HepG2 (cell line): ENCODE measurements around the gene ACER2. TPM values are rescaled to one million over a fixed set of nuclear protein-coding genes. Genes with fewer than 3 reads are reported as not detected.

Experiments
- ATAC-seq: fragments of 200-7000 bp; cut with Tn5 transposase; 3 replicates; pipeline ENCODE4 v1.9.1; 2020; ENCODE audit warnings: mild to moderate bottlenecking, moderate library complexity
- BruUV-seq: library from RNA; stranded (reverse); fragments of 400-500 nt; replicated peaks from 2 replicates; lab custom pipeline; 2021; lab: Mats Ljungman, UMichigan
- CTCF ChIA-PET: fragments of 300-600 bp; formaldehyde crosslinking; extraction: SDS; loops from one replicate; lab custom pipeline; 2021; ENCODE audit warnings: low total read pairs, inconsistent platforms, low intra/inter-chr PET ratio; lab: Yijun Ruan, JAX
- POLR2A ChIA-PET: fragments of 350-600 bp; sonication (Branson Sonifier 250); formaldehyde crosslinking; loops from one replicate; lab custom pipeline; 2020; ENCODE audit warnings: antibody characterized with exemption, inconsistent platforms; lab: Yijun Ruan, JAX
- DNase-seq: peaks from one replicate; pipeline ENCODE4 v3.0.0-alpha.2; 2015; ENCODE audit warnings: low spot score
- FAIRE-seq: peaks from 3 replicates; lab custom pipeline; 2011; peaks lifted over from hg19 to GRCh38; lab: Jason Lieb, UNC
- H2AFZ ChIP-seq: one replicate; pipeline ENCODE4 v1.6.1; 2011; ENCODE audit warnings: low read length, inconsistent platforms
- H3K27ac ChIP-seq: fragments of 300-600 bp; 3 replicates; pipeline ENCODE4 v1.8.0; 2011; ENCODE audit warnings: mixed run types, mild to moderate bottlenecking, mixed read lengths, low read length, inconsistent platforms; ENCODE audit not compliant: insufficient read depth; ENCODE audit errors: extremely low read length
- H3K27me3 ChIP-seq, 2 experiments: fragments of 200-600 bp in 1 of 2; 2 replicates in 1 of 2; 3 replicates in 1 of 2; pipeline versions ENCODE4 v1.6.0 to v1.8.0; 2011; ENCODE audit warnings: low read length in 2 of 2, mild to moderate bottlenecking in 2 of 2, moderate library complexity in 2 of 2, inconsistent platforms in 1 of 2; ENCODE audit not compliant: insufficient read depth in 2 of 2, control insufficient read depth in 1 of 2
- H3K36me3 ChIP-seq, 2 experiments: fragments of 200-600 bp in 1 of 2; replicated peaks in 1 of 2; 2 replicates in 1 of 2; 3 replicates in 1 of 2; pipeline versions ENCODE4 v1.5.1 to v1.8.0; 2011; ENCODE audit warnings: low read length in 2 of 2, inconsistent platforms in 1 of 2; ENCODE audit not compliant: insufficient read depth in 2 of 2, control insufficient read depth in 1 of 2
- H3K4me1 ChIP-seq: 2 replicates; pipeline ENCODE4 v1.5.1; 2012; ENCODE audit warnings: low read length, inconsistent platforms; ENCODE audit not compliant: insufficient read depth
- H3K4me2 ChIP-seq: 2 replicates; pipeline ENCODE4 v1.6.0; 2011; ENCODE audit warnings: low read depth, low read length, inconsistent platforms
- H3K4me3 ChIP-seq, 3 experiments: fragments of 200-600 bp in 1 of 3; sonication (generic), shearing (Covaris generic) in 1 of 3; replicated peaks in 1 of 3; 2 replicates each; pipeline ENCODE4 v1.5.1; 2011 to 2016; ENCODE audit warnings: low read length in 3 of 3, inconsistent platforms in 2 of 3, low read depth in 2 of 3, mild to moderate bottlenecking in 2 of 3, control low read depth in 1 of 3, mixed read lengths in 1 of 3; ENCODE audit not compliant: insufficient read depth in 1 of 3
- H3K79me2 ChIP-seq: one replicate; pipeline ENCODE4 v1.6.1; 2011; ENCODE audit warnings: low read length, inconsistent platforms; ENCODE audit not compliant: insufficient read depth
- H3K9ac ChIP-seq: 2 replicates; pipeline ENCODE4 v1.6.0; 2011; ENCODE audit warnings: mild to moderate bottlenecking, low read depth, low read length, inconsistent platforms; ENCODE audit not compliant: insufficient read depth
- H3K9me3 ChIP-seq: 2 replicates; pipeline ENCODE4 v1.5.1; 2012; ENCODE audit warnings: mild to moderate bottlenecking, low read length
- H4K20me1 ChIP-seq: 2 replicates; pipeline ENCODE4 v1.6.0; 2011; ENCODE audit warnings: inconsistent platforms, mild to moderate bottlenecking, low read length, moderate library complexity; ENCODE audit not compliant: insufficient read depth
- CHD2 ChIP-seq: IDR thresholded peaks from 2 replicates; pipeline ENCODE4 v1.6.1; 2011; ENCODE audit warnings: low read depth, low read length, improper control_type of control experiment
- FOXO1 ChIP-seq: sonication (generic); formaldehyde crosslinking; IDR thresholded peaks from 2 replicates; pipeline ENCODE4 v1.4.0; 2020; ENCODE audit warnings: missing genetic modification reagents
- GATAD1 ChIP-seq: IDR thresholded peaks from 2 replicates; pipeline ENCODE4 v1.6.1; 2016; ENCODE audit warnings: missing genetic modification reagents, missing compliant biosample characterization
- HNF1B ChIP-seq: sonication (generic); formaldehyde crosslinking; IDR thresholded peaks from 2 replicates; pipeline ENCODE4 v1.5.1; 2020; ENCODE audit warnings: mild to moderate bottlenecking, moderate library complexity, missing genetic modification reagents
- KLF9 ChIP-seq: IDR thresholded peaks from 2 replicates; pipeline ENCODE4 v1.6.1; 2016; ENCODE audit warnings: low read depth
- MYPOP ChIP-seq: sonication (generic); formaldehyde crosslinking; IDR thresholded peaks from 2 replicates; pipeline ENCODE4 v1.8.1; 2023; ENCODE audit warnings: mild to moderate bottlenecking, moderate library complexity, missing genetic modification reagents
- PHF8 ChIP-seq: sonication (generic); formaldehyde crosslinking; IDR thresholded peaks from 2 replicates; pipeline ENCODE4 v1.5.0; 2020; ENCODE audit warnings: missing genetic modification reagents
- RFX5 ChIP-seq: IDR thresholded peaks from 2 replicates; pipeline ENCODE4 v1.6.1; 2011; ENCODE audit warnings: low read depth, low read length, improper control_type of control experiment
- SNAPC5 ChIP-seq: sonication (generic); formaldehyde crosslinking; IDR thresholded peaks from 2 replicates; pipeline ENCODE4 v1.8.1; 2023; ENCODE audit warnings: mild to moderate bottlenecking, missing genetic modification reagents, borderline replicate concordance
- SP140L ChIP-seq: sonication (generic); formaldehyde crosslinking; IDR thresholded peaks from 2 replicates; pipeline ENCODE4 v1.4.0; 2020; ENCODE audit warnings: missing genetic modification reagents, borderline replicate concordance
- ZBTB33 ChIP-seq: sonication (generic); formaldehyde crosslinking; IDR thresholded peaks from 2 replicates; pipeline ENCODE4 v1.4.0; 2020; ENCODE audit warnings: missing genetic modification reagents
- ZBTB8A ChIP-seq: sonication (generic); formaldehyde crosslinking; IDR thresholded peaks from 2 replicates; pipeline ENCODE4 v1.4.0; 2020; ENCODE audit warnings: mild to moderate bottlenecking, low read depth, missing genetic modification reagents, borderline replicate concordance
- ZNF20 ChIP-seq: sonication (generic); formaldehyde crosslinking; IDR thresholded peaks from 2 replicates; pipeline ENCODE4 v1.4.0; 2020; ENCODE audit warnings: mild to moderate bottlenecking, moderate library complexity, missing genetic modification reagents
- ZNF543 ChIP-seq: sonication (generic); formaldehyde crosslinking; IDR thresholded peaks from 2 replicates; pipeline ENCODE4 v1.4.0; 2020; ENCODE audit warnings: mild to moderate bottlenecking, missing genetic modification reagents
- ZNF615 ChIP-seq: sonication (generic); formaldehyde crosslinking; IDR thresholded peaks from 2 replicates; pipeline ENCODE4 v1.5.0; 2020; ENCODE audit warnings: mild to moderate bottlenecking, missing genetic modification reagents, borderline replicate concordance
- ZNF761 ChIP-seq: sonication (generic); formaldehyde crosslinking; conservative IDR thresholded peaks from 2 replicates; pipeline ENCODE4 v1.4.0; 2020; ENCODE audit warnings: mild to moderate bottlenecking, missing genetic modification reagents
- WGBS: methylation state at CpG from one replicate; pipeline ENCODE4 v1.1.6; 2017; ENCODE audit warnings: low lambda C conversion rate; 5-methylcytosine and 5-hydroxymethylcytosine counted together
- in situ Hi-C: cut with HindIII; loops from 2 replicates; pipeline ENCODE4 v1.10.0; 2017; ENCODE audit warnings: low pct_unique_long_range_greater_than_20kb; ENCODE audit not compliant: extremely low pct_ligation_motif_present
- intact Hi-C: fragments of 100-400 bp; cut with micrococcal nuclease; formaldehyde crosslinking; loops from one replicate; pipeline ENCODE4 v1.10.0; 2022; ENCODE audit not compliant: unreplicated experiment
- polyA plus RNA-seq, 8 experiments: library from polyadenylated mRNA; depleted of rRNA in 3 of 8; stranded (reverse) in 7 of 8; unstranded in 1 of 8; fragments of >200 nt; fragmentation: Illumina TruSeq in 4 of 8; extraction: Trizol in 4 of 8; gene quantifications; 2 replicates each; pipeline versions ENCODE4 v1.2.1 to v1.2.3, GENCODE V29; 2011 to 2016; ENCODE audit warnings: low read depth in 4 of 8, missing spikeins in 1 of 8, mixed read lengths in 1 of 8; ENCODE audit not compliant: insufficient read depth in 1 of 8
- total RNA-seq, 5 experiments: library from RNA; depleted of rRNA; stranded (reverse); fragments of >200 nt; fragmentation: Illumina TruSeq; extraction: Trizol; gene quantifications; 2 replicates each; pipeline ENCODE4 v1.2.3, GENCODE V29; 2016; ENCODE audit warnings: low read depth in 1 of 5

Gene ACER2
- total and polyA plus RNA-seq, 2 of the 13 experiments (the other 11 are each of a cell fraction or from before 2014, with no cell fraction given), result 1.9 to 3.4 TPM

GRCh38 chr9:19369107-19369506, 39.7 kb upstream of the ACER2 start:
- no peak overlapping the region for H2AFZ ChIP-seq
- no peak overlapping the region for H3K4me3 ChIP-seq
- H3K9ac ChIP-seq, result no peak overlapping the region
- H4K20me1 ChIP-seq, result no peaks in the 10 kb centered on the region
- TF ChIP-seq HNF1B (CRISPR knock-in tag), result no peak
- TF ChIP-seq KLF9 (CRISPR knock-in tag), result no peak
- no peak for TF ChIP-seq ZNF761
- no peak for TF ChIP-seq MYPOP
- no peak for TF ChIP-seq RFX5
- TF ChIP-seq ZNF543 (CRISPR knock-in tag), result no peak
- TF ChIP-seq PHF8 (CRISPR knock-in tag), result no peak
- TF ChIP-seq GATAD1 (CRISPR knock-in tag), result no peak
- TF ChIP-seq SP140L, result no peak
- no peak for TF ChIP-seq ZBTB8A
- TF ChIP-seq SNAPC5 (CRISPR knock-in tag), result no peak
- TF ChIP-seq FOXO1 (CRISPR knock-in tag), result no peak
- TF ChIP-seq CHD2, result no peak
- no peak for TF ChIP-seq ZNF615 (CRISPR knock-in tag)
- TF ChIP-seq ZNF20 (CRISPR knock-in tag), result no peak
- TF ChIP-seq ZBTB33 (CRISPR knock-in tag), result no peak
- intact Hi-C loops, result no loop called here
- H3K4me2 ChIP-seq, result no peak overlapping the region
- ChIA-PET CTCF (no interaction called here), POLR2A (no interaction called here)
- H3K27ac ChIP-seq, result no peak overlapping the region
- no peaks in the 10 kb centered on the region for H3K9me3 ChIP-seq
- FAIRE-seq (no peak), DNase-seq (no peak), ATAC-seq (no peak)
- H3K4me1 ChIP-seq, result no peaks in the 10 kb centered on the region
- no TSS peak for BruUV-seq
- H3K27me3 ChIP-seq, result no peaks in the 10 kb centered on the region
- H3K79me2 ChIP-seq, result no peaks in the 10 kb centered on the region
- 96% methylated on average over 2 of the region's 2 CpGs for WGBS
- in situ Hi-C loops, result loop anchor here (25.0 kb wide), 1 partner anchor 282 kb away; no protein-coding TSS in a partner anchor
- H3K36me3 ChIP-seq, result peaks cover 0 to 13% of the 10 kb centered on the region in 2 experiments; a peak in 3 of 5 replicates
